Fibroblast of skin of right biceps (primary cell): ENCODE data around the gene CACNA1B.

ENCODE experiments used
- DNase-seq: peaks from one replicate; pipeline ENCODE4 v3.0.0-alpha.2; 2013

Gene CACNA1B

DNA sequence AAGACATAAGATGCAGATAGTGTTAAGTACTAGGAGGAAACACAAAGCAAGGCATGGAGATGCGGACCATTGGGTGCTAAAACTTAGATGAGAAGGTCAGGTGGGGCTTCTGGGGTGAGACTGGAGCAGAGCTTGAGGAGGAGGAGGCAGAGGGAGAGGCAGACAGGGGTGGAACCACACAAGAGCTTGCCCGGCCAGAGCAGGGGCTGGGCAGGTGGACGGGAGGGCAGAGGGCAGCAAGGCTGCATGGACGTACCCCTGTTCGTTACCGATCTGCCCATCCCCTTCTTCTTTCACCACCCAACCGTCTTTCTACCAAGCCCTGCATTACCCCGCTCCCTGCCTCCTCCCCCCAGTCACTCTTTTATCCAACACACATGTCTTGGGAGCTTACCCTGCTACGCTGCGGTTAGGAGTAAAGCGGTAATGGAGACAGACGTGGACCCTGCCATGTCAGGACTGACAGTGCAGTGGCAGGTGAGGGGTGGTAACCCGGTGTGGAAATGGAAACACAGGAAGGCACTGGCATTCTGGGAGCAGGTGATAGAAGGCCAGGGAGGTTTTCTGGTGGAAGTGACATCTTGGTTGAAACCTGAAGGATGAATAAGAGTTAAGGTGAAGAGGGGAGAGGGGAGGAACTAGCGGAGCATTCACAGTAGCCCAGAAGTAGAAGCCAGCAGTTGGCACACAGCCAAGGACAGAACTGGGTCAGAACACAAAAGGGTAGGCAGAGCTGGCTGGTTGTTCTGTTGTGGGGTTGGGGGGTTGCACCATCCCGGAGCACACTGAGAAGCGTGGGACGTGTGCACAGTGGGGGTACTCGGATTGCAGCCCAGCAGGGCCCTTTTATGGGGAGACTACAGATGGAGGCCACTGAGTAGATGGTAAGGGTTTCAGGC lies 167.2 kb downstream of the CACNA1B start:
- DNase-seq: no peak

DNA sequence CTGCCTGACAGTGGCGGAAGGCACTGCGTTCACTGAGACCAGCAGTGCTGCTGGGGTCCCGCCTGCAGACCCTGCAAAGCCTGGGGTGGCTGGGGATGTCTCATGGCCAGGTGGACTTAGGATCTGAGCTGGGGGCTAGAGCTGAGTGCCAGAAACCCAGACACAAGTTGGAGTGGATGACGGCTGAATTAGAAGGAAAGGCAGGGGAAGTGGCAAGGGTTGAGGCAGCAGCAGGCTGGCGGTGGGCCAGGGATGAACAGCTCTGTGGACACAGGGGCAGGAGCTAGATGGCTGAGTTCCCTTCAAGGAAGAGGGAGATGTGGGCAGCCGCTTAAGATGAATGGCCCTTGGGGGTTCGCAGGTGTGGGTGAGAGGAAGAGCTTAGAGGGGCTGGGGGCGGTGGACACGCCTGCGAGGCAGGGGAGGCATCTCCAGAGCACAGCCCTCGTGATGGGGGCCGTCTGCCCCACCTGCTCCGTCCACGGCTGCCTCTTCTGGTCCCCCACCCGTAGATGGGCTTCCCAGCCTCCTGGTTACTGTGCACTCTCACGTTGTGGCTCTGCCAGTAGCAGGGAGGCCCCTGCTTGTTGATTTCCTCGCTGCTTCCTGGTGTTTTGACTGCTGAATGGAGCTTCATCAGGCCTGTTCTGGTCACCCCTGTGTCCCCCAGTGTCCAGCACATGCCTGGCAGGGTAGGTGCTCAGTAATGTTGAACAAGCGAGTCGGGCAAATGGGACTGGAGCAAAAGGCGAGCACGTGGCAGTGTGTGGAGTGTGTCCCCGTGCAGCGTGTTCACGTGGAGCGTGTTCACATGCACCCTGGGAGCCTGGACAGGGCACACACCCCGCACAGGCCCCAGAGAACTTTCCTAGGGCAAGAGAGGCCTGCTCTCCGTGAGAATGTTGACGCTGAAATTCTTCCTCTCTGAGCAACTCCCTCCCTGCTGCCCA lies 168.2 kb downstream of the CACNA1B start:
- DNase-seq: no peak

DNA sequence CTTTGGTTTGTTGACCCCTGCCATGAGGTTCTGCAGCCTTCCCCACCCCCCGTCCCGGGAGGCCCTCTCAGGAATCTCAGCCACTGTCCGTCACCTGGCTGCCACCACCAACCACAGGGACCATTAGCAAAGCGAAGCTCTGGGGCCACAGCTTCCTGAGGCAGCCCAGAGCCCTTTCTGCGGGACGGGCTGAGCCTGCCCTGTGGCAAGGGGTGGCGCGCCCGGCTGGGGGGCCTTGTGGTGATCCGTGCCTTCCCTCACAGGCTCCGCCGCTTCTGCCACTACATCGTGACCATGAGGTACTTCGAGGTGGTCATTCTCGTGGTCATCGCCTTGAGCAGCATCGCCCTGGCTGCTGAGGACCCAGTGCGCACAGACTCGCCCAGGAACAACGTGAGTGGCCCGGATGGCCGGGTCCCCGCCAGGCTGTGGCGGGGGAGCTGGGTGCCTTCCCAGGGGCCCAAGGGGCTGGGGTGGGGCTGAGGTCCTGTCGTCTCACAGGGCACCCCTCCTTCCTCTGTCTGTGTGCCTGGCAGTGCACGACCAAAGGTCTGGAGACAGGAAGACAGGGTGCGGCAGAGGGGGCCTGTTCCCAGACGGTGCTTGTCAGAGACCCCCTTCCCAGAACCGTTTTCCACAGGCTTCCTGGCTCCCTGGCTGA lies 169.2 kb downstream of the CACNA1B start:
- DNase-seq: no peak

DNA sequence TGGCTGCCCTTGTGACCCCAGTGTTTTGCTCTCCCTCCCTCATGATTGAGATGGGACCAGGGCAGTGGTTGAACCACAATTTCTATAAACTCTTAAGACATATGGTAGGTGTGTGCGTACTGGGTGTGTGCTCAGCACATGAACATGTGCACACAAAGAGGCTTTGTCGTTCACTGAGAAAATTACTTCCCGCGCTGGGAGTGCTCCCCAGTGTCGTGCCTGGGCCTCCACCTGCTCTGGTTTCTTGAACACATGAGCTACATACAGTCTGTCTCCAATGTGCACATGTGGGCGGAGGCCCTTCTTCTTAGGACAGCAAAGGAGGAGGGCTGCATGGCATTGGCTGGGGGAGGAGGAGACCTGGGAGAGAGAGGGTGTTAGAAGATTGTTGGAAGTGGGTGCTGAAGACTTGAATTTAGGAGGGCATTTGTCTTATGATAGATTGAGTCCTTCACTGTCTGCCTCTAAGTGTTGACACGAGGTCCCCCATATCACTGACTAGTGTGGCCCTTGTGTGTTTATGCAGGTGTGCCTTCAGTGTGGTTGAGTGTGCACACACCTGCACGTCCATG lies 170.0 kb downstream of the CACNA1B start:
- DNase-seq: no peak

DNA sequence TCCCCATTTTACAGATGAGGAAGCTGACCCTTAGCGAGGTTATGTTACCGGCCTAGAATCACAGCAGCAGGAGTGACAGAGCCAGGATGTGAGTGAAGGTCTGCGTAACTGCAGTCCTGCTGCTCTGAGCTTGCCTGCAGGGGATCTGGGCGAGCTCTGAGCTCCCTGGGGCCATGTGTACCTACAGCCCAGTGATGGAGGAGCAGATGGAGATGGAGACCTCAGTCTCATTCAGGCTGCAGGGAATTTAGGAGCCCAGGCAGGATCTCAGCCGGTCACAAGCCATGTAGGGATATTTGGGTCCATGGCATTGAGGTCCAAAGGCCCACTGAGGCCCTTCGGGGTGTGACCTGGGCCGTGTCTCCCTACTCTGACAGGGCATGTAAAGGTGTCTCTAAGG lies 170.6 kb downstream of the CACNA1B start:
- no peak for DNase-seq

DNA sequence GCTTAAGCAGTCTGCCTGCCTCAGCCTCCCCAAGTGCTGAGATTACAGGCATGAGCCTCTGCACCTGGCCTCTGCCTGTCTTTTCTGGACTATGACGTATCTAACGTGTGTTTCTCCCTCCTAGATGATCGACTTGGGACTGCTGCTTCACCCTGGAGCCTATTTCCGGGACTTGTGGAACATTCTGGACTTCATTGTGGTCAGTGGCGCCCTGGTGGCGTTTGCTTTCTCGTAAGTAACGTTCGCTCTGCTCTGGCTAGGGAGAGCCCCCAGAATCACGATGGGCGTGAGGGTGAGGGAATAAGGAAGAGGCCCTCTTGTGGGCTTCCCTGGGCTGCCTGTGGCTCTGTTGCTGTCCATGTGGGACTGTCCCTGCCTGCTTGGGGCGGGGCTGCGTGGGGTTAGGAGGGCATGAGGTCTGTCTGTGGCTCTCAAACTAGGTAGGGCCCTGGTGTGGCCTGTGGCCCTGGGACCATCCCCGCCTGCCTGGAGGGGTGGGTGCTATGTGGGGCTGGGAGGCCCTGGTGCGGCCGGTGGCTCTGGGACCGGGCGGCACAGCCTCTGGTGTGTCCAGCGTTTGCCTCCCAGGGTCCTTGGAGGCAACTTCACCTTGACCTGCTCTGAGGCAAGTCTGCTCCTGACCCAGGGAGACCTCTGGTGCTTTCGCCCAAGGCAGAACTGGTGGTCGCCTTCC lies 171.7 kb downstream of the CACNA1B start:
- DNase-seq: no peak

DNA sequence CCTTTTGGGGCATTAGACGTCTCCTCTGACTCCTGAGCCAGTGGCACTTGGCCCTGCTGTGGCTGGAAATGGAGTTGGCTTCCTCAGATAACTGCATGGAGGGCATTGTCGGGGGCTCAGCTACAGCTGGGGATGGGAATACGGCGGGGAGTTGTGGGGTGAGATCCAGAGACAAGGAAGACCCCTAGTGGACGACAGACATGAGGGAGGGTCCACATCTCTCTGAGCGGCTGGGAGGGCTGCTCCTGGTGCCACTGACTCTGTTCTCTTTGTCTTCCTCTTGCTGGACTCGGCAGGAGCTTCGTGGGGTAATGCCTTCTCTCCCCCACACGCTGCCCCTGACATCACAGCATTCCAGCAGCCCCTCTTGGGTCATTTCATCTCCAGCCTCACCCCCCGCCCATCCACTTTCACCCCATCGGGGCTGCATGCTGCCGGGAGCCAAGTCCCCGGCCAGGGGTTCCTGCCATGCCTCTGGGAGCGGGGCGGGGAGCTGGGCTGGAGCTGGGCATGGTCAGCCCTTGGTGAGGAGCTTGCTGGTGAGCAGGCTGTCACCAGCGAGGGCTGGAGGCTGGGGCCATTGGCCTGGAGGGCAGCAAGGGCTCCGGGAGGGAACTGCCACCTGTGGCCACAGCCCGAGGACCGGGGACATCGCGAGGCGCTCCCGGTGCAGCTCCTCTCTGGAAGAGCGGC lies 172.3 kb downstream of the CACNA1B start:
- no peak for DNase-seq

DNA sequence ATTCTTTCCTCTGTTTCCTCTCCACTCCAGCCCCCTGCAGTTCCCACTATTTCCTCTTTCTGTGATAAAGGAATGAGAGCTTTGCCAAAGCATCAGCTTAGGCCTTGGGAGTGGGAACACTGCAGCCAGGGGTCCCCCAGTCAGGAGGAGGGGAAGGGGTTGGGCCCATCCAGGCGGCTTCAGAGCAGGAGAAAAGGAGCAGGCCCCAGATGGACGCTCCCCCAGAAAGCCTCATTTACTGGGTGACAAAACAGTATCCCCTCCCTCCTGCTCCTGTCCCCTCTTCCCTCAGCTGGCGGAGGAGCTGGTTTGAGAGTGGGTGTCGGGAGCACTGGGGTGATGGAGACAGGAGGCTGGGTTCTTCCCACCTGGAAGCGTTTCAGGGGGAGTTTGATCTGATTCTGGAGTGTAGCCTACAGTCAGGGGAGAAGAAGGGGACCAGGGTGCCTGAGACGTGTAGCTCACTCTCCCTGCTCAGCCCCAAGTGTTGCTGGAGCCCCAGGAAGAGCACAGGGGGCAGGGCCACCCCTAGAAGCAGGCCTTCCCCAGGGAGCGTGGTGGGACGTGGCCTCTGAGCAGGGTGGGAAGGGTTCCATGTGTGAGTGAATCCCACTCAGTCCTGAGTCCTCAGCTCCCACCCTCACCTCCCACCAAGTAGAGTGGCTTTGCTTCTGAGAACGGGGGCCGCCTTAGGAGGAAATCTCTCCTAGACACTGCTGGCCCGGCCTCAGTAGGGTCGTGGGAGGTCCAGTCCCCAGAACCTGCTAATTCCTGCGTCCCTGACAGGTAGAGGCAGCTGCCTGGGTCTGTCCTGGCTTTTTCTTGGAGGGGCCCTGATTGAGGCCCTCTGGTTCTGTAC lies 173.1 kb downstream of the CACNA1B start:
- no peak for DNase-seq

DNA sequence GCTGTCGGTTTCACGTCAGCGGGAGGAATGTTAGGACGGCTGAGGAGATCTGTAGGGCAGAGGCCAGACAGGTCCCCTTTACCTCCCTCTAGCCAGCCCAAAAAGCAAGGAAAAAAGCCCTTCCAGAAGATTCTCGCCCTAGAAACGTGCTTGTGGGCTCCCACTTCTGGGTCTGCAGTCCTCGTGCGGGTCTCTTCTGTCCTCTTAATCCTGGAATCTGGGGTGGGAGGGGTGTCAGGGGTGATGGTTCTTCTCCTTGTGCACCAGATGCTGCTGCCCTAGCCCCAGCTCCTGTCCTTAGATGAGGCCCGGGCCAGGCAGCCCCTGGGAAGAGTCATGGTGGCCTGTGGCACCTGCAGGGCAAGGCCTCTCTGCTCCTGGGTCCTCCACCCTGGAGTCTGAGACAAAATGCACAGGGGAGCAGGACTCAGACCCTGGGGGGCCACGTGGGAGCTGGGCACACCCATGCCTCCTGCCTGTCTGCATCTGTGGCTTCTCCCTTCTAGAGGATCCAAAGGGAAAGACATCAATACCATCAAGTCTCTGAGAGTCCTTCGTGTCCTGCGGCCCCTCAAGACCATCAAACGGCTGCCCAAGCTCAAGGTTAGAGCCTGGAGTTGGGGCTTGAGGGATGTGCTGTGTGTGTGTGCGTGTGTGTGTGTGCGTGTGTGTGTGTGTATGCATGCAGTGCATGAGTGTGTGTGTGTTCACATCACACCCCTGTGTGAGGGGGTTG lies 174.2 kb downstream of the CACNA1B start:
- no peak for DNase-seq

DNA sequence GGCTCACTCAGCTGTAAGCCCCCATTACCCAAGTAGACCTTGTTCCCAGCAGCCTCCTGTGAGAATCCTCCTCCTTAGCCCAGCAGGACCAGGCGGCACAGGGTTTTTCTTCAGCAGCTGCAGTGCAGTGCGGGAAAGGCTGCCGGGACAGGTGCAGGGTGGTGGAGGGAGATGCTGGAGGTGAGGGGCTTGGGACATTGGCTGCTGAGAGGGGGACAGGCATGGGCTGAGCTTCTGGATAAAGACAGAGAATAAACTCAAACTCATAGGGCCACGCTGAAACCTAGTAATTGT lies 174.7 kb downstream of the CACNA1B start:
- no peak for DNase-seq

DNA sequence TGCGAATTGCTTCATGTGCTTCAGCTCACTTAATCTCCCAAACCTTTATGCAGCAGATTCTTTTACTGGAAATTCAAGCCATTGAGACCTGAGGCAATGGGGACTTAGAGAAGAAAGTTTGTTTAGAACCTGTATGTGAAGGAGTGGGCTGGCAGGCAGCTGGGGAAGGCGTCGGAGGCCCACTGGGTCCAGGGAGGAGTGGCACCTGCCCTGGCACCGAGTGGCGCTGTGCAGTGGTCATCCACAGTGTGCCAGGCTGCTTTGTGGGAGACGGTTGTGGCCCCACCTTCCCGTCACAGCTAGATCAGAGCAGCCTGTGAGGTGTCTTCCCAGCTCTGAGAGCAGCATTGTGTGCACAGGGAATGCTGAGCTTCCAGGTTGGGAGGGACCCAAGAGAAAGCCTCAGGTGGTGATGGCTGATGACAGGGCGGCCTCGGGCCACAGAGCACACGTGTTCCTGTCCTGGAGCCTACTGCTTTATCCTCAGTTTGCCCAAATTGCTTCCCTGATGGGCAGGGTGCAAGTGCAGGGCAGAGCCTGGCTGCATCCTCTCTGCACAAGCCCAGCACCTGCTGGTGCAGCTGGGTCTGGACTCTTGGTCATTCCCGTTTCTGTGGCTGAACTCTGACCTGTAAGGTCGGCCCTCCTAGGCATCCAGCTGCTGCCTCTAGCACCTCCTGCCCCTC lies 175.2 kb downstream of the CACNA1B start:
- DNase-seq: no peak

DNA sequence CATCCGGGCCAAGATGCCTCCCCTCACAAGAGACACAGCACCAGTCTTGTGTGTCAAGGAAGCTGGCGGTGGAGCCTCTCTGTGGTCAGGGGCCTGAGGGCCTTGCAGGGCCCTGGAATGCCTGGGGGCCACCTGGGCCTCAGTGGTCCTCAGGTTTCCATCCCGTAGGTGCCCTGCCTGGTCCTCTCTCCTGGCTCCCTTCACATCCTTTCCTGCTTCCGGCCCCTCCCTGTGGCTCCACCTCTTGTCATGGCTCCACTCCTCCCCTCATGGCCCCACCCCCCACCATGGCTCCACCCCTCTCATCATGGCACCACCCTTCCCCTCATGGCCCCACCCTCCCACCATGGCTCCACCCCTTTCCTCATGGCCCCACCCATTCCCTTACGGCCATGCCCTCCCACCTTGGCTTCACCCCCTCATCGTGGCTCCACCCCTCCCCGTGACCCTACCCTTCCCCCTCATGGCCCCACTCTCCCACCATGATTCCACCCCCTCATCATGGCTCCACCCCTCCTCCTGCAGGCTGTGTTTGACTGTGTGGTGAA lies 175.8 kb downstream of the CACNA1B start:
- DNase-seq: no peak

DNA sequence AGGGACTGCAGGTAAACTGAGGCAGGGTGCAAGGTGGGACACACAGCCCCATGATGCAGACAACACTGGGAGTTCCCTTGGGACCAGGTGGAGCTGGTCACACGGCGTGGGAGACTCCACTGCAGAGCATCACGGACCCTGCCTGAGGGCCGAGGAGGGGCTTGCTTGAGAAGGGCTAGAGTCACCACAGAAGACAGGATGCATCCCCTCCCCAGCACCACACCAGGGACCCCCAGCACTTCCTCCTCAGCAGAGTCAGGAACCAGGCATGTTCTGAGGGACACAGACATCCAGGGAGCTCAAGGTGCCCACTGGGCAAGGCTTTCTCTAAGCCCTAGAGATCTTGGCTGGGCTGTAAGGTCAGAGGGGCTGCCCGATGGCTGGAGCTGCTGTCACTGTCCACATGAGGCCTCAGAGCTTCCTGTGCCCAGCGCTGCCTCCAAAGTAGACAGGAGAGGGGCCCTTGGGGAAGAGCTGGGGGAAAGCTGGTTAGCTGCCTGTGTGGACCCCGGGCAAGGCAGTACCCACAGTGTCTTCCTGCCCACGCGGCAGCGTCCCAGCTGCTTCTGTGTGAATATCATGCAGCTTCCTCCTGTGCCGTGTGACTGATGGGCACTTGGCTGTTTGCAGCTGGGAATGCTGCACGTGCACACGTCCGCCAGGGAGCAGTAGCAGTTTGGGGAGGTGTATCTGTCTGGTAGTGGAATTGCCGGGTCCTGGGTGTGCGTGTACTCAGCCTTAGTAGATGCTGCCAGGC lies 176.6 kb downstream of the CACNA1B start:
- DNase-seq: no peak

DNA sequence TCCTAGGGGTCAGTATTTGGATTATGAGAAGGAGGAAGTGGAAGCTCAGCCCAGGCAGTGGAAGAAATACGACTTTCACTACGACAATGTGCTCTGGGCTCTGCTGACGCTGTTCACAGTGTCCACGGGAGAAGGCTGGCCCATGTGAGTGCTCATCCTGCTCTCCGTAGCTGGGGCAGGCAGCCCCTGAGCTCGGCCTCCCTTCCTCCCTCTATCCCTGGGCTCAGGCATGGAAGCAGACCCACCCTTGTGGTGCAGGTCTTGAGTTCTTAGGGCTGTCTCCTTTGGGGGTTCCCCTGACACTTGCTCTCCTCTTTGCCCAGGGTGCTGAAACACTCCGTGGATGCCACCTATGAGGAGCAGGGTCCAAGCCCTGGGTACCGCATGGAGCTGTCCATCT lies 180.1 kb downstream of the CACNA1B start:
- DNase-seq: no peak

DNA sequence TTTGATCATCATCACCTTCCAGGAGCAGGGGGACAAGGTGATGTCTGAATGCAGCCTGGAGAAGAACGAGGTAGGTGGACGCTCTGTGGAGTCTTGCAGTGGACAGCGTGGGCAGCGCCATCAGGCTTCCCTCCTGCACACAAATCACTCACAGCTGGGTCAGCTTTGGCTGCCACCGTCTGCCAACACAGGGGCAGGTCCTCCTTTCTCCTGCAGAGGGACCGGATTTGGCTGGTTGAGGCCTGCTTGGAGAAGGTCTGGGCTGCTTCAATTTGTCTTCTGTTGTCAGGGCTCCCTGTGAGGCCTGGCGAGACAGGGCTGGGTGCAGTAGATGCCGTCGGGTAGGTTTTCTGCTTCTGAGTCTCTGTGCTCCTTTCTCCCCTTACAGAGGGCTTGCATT lies 180.6 kb downstream of the CACNA1B start:
- DNase-seq: no peak

DNA sequence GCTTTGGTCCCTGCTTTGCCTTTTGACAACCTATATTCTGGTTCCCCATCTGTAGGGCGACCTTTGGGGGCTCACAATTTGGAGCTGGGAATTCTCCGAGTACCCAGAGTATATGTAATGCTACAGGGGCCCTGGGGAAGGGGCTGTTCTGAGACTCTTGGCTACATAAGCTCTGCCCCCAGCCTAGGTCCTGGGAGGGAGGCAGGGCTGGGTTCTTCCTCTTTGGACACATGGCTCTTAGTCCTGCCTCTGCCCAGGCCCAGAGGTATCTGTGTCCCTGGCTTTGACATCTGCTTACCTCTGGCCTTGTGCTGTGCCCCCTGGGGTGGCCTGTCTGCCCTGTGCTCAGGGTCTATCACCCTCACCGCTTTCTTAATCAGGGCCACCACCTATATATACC lies 181.6 kb downstream of the CACNA1B start:
- DNase-seq: no peak

DNA sequence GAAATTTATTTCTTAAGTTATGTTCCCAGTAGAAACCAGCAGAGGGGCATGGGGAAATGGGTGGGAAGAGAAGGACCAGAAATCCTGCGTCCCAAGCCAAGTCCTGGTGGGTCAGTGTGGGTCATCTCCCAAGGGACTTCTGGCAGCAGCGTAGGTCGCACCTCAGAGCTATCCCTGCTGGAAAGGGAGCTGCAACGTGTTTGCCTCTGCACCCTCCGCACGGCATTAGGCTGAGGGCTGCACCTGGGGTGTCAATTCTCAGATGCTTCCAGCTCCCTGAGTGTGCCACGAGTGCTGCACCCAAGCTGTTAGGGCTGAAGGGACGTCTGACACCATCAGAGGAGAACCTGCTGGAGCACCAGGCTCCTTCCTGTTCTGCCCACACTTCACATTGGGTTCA lies 182.8 kb downstream of the CACNA1B start:
- DNase-seq: no peak

DNA sequence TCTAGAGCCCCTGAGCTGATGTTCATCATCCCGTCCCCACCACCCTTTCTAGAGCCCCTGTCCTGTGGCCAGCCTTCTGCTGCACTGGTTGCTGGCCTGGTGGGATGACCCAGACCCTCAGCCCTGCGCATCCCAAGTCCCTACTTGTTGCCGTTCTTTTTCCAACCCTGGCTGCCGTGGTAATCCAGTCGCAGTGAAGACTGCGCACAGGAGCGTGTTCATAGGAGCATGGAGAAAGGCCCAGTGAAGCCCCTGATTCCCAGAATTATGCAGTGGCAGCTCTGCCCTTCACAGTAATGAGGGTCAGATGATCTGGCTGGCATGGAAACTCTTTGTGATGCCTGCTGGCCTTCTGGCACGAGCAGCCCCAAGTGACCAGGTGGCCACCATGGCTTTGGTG lies 183.3 kb downstream of the CACNA1B start:
- no peak for DNase-seq
